Keratinocyte (primary cell): ENCODE data around the gene ZNF425. TPM values are rescaled to one million over a fixed set of nuclear protein-coding genes. Genes with fewer than 3 reads are reported as not detected.

ENCODE experiments used
- DNase-seq: peaks from one replicate; pipeline ENCODE4 v3.0.0-alpha.2; 2011; ENCODE audit warnings: low read depth, missing footprints, low spot score
- FAIRE-seq: peaks from 2 replicates; lab custom pipeline; 2011; peaks lifted over from hg19 to GRCh38; lab: Jason Lieb, UNC
- H2AFZ ChIP-seq: 2 replicates; pipeline ENCODE4 v1.6.0; 2012; ENCODE audit warnings: low read length, control low read depth, inconsistent platforms; ENCODE audit not compliant: control insufficient read depth
- H3K27ac ChIP-seq: 2 replicates; pipeline ENCODE4 v1.5.1; 2011; ENCODE audit warnings: low read length; ENCODE audit not compliant: control insufficient read depth, insufficient read depth
- H3K27me3 ChIP-seq: 3 replicates; pipeline ENCODE4 v1.6.0; 2011; ENCODE audit warnings: low read length; ENCODE audit not compliant: control insufficient read depth, insufficient read depth; ENCODE audit errors: extremely low read depth
- H3K36me3 ChIP-seq, 2 experiments: 2 replicates in 1 of 2; 3 replicates in 1 of 2; pipeline ENCODE4 v1.5.1; 2011; ENCODE audit warnings: low read length in 2 of 2, mild to moderate bottlenecking in 1 of 2; ENCODE audit not compliant: control insufficient read depth in 2 of 2, insufficient read depth in 2 of 2; ENCODE audit errors: extremely low read depth in 1 of 2
- H3K4me1 ChIP-seq: 3 replicates; pipeline ENCODE4 v1.5.1; 2011; ENCODE audit warnings: low read length; ENCODE audit not compliant: control insufficient read depth, insufficient read depth; ENCODE audit errors: extremely low read depth
- H3K4me2 ChIP-seq: 3 replicates; pipeline ENCODE4 v1.6.0; 2011; ENCODE audit warnings: low read depth, low read length; ENCODE audit not compliant: control insufficient read depth, insufficient read depth; ENCODE audit errors: extremely low read depth
- H3K4me3 ChIP-seq, 3 experiments: fragments of 200-600 bp in 1 of 3; sonication (generic) in 1 of 3; 2 replicates in 2 of 3; 3 replicates in 1 of 3; pipeline ENCODE4 v1.5.1; 2011 to 2016; ENCODE audit warnings: low read length in 3 of 3, mild to moderate bottlenecking in 3 of 3, control low read depth in 2 of 3, inconsistent platforms in 1 of 3, low read depth in 1 of 3, mixed read lengths in 1 of 3, mixed run types in 1 of 3, moderate library complexity in 1 of 3; ENCODE audit not compliant: control insufficient read depth in 2 of 3, insufficient read depth in 2 of 3; ENCODE audit errors: extremely low read depth in 1 of 3
- H3K79me2 ChIP-seq: 2 replicates; pipeline ENCODE4 v1.6.0; 2012; ENCODE audit warnings: low read length; ENCODE audit not compliant: control insufficient read depth, insufficient read depth
- H3K9ac ChIP-seq: 3 replicates; pipeline ENCODE4 v1.6.0; 2011; ENCODE audit warnings: low read length; ENCODE audit not compliant: control insufficient read depth, insufficient read depth; ENCODE audit errors: extremely low read depth
- H3K9me1 ChIP-seq: 3 replicates; pipeline ENCODE4 v1.6.0; 2011; ENCODE audit warnings: low read length; ENCODE audit not compliant: control insufficient read depth, insufficient read depth; ENCODE audit errors: extremely low read depth
- H3K9me3 ChIP-seq: 2 replicates; pipeline ENCODE4 v1.5.1; 2012; ENCODE audit warnings: low read depth, low read length; ENCODE audit not compliant: control insufficient read depth
- H4K20me1 ChIP-seq: 3 replicates; pipeline ENCODE4 v1.6.0; 2011; ENCODE audit warnings: low read length; ENCODE audit not compliant: control insufficient read depth, insufficient read depth; ENCODE audit errors: extremely low read depth
- EZH2 ChIP-seq: IDR thresholded peaks from one replicate; pipeline ENCODE4 v1.6.1; 2012; ENCODE audit warnings: inconsistent platforms, mild to moderate bottlenecking, low read length, moderate library complexity
- dilution Hi-C: fragments of 300-500 bp; cut with MboI; formaldehyde crosslinking; loops from one replicate; pipeline ENCODE4 v1.7.0; 2020; ENCODE audit warnings: low sequenced_read_pairs; ENCODE audit not compliant: extremely low pct_ligation_motif_present
- polyA plus RNA-seq, 5 experiments: library from polyadenylated mRNA; depleted of rRNA in 3 of 5; stranded (reverse) in 3 of 5; stranded (forward) in 1 of 5; unstranded in 1 of 5; fragments of >200 nt; gene quantifications; 1 replicate in 1 of 5; 2 replicates in 3 of 5; 3 replicates in 1 of 5; pipeline versions ENCODE4 v1.2.1 to v1.2.3, GENCODE V29; 2011 to 2012; ENCODE audit warnings: missing spikeins in 2 of 5, low read depth in 1 of 5, low replicate concordance in 1 of 5
- TF ChIP-seq, protein P1 (sequence below), 3 experiments: IDR thresholded peaks in 1 of 3; conservative IDR thresholded peaks in 1 of 3; optimal IDR thresholded peaks in 1 of 3; 2 replicates in 2 of 3; 3 replicates in 1 of 3; pipeline versions ENCODE3 to v1.5.1; 2011; ENCODE audit warnings: low read length in 3 of 3, mild to moderate bottlenecking in 3 of 3, moderate library complexity in 2 of 3, control low read depth in 1 of 3, inconsistent platforms in 1 of 3; ENCODE audit not compliant: insufficient read depth in 2 of 3; ENCODE audit errors: extremely low read depth in 1 of 3

ZNF425 gene
- polyA plus RNA-seq, 1 donor (not counting 4 experiments of a cell fraction or from before 2014, with no cell fraction given) = 1.8 TPM

DNA sequence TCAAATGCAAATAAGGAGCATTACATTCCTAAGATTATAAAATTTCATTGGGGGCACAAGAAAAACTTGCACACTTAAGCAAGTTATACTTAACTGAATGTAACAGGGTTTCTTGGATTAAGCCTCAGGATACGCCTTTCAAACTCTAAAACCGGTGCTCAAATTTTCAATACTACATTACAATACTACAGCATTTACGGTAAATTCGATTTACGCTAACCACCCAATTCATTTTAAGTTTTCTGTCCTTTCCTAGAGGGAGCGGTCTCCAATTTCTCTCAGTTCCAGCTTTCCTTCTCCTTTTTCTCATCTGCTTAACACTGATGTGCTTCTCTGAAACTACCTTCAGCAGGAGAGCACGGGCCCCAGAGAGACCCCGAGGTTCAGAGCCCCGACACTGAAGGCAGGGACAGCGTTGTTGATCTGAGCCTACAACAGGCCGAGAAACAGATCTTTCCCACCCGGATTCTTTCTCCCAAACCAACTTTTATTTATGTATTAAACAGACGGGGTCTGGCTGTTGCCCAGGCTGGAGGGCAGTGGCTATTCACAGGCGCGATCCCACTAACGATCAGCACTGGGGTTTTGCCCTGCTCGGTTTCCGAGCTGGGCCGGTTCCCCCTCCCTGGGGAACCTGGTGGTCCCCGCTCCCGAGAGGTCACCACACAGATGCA lies 798 bp downstream of the ZNF425 start:
- H3K27me3 ChIP-seq = no peaks in the 10 kb centered on the region
- peaks cover under 1 to 2% of the 10 kb centered on the region in 2 experiments for H3K36me3 ChIP-seq
- H3K79me2 ChIP-seq = peaks cover 29% of the 10 kb centered on the region
- peak overlapping the region; percentile 97 for H3K9ac ChIP-seq
- TF ChIP-seq, protein P1, sequence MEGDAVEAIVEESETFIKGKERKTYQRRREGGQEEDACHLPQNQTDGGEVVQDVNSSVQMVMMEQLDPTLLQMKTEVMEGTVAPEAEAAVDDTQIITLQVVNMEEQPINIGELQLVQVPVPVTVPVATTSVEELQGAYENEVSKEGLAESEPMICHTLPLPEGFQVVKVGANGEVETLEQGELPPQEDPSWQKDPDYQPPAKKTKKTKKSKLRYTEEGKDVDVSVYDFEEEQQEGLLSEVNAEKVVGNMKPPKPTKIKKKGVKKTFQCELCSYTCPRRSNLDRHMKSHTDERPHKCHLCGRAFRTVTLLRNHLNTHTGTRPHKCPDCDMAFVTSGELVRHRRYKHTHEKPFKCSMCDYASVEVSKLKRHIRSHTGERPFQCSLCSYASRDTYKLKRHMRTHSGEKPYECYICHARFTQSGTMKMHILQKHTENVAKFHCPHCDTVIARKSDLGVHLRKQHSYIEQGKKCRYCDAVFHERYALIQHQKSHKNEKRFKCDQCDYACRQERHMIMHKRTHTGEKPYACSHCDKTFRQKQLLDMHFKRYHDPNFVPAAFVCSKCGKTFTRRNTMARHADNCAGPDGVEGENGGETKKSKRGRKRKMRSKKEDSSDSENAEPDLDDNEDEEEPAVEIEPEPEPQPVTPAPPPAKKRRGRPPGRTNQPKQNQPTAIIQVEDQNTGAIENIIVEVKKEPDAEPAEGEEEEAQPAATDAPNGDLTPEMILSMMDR (optimal IDR thresholded peaks at IDR 0.05 in 1 of 3, IDR thresholded peaks at IDR 0.05 in 1 of 3, conservative IDR thresholded peaks at IDR 0.05 in 1 of 3; ENCODE audit: extremely low read depth in 1 of 3, insufficient read depth in 2 of 3, low read length in 3 of 3) = no peak
- TF ChIP-seq EZH2 = no peak
- FAIRE-seq (no peak), DNase-seq (no peak)
- H3K4me1 ChIP-seq = peaks cover 14% of the 10 kb centered on the region
- no peaks in the 10 kb centered on the region for H3K9me1 ChIP-seq
- peak overlapping the region; percentile 97 for H3K27ac ChIP-seq
- dilution Hi-C loops = no loop called here
- no peaks in the 10 kb centered on the region for H4K20me1 ChIP-seq
- H3K4me3 ChIP-seq = peak overlapping the region; percentile 93 to 99 (median 99)
- H3K9me3 ChIP-seq = no peaks in the 10 kb centered on the region
- peak overlapping the region; percentile 54 for H2AFZ ChIP-seq
- peak overlapping the region; percentile 94 for H3K4me2 ChIP-seq

DNA sequence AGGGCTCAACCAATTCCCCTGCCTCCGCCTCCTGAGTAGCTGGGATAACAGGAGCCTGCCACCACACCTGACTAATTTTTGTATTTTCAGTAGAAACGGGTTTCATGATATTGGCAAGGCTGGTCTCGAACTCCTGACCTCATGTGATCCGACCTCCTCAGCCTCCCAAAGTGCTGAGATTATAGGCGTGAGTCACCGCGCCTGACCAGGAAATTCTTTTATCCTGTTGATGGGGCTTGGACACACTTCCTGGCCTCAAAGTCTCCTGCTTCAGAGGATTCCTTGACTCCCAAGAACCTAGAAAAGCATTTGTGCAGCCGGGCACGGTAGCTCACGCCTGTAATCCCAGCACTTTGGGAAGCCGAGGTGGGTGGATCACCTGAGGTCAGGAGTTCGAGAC lies 16.2 kb downstream of the ZNF425 start:
- no peaks in the 10 kb centered on the region for H4K20me1 ChIP-seq
- H3K79me2 ChIP-seq = no peaks in the 10 kb centered on the region
- H3K4me2 ChIP-seq = no peak overlapping the region
- no peak overlapping the region for H2AFZ ChIP-seq
- H3K4me1 ChIP-seq = no peaks in the 10 kb centered on the region
- TF ChIP-seq, protein P1 (optimal IDR thresholded peaks at IDR 0.05 in 1 of 3, IDR thresholded peaks at IDR 0.05 in 1 of 3, conservative IDR thresholded peaks at IDR 0.05 in 1 of 3; ENCODE audit: extremely low read depth in 1 of 3, insufficient read depth in 2 of 3, low read length in 3 of 3) = no peak
- TF ChIP-seq EZH2 = no peak
- dilution Hi-C loops = no loop called here
- peaks cover 0 to 1% of the 10 kb centered on the region in 2 experiments for H3K36me3 ChIP-seq
- H3K9me3 ChIP-seq = no peaks in the 10 kb centered on the region
- H3K4me3 ChIP-seq = no peak overlapping the region
- H3K27ac ChIP-seq = no peak overlapping the region
- no peaks in the 10 kb centered on the region for H3K9me1 ChIP-seq
- H3K9ac ChIP-seq = no peak overlapping the region
- FAIRE-seq (no peak), DNase-seq (no peak)
- H3K27me3 ChIP-seq = no peaks in the 10 kb centered on the region
